GM23338 (cell line): ENCODE results near the gene EPS8. TPM values are rescaled to one million over a fixed set of nuclear protein-coding genes. Genes with fewer than 3 reads are reported as not detected.
"Not testable (repeated sequence)": the region's sequence is repeated elsewhere in the genome, so short reads cannot be mapped to it uniquely, and the experiment has no call there.

Experiments
- ATAC-seq: fragments of 200-7000 bp; cut with Tn5 transposase; 3 replicates; pipeline ENCODE4 v1.9.1; 2020
- DNase-seq: peaks from one replicate; pipeline ENCODE4 v3.0.0-alpha.2; 2015; ENCODE audit warnings: low spot score
- H2AFZ ChIP-seq: fragments of 200-600 bp; sonication (generic); 2 replicates; pipeline ENCODE4 v1.8.0; 2016; ENCODE audit warnings: antibody characterized with exemption, mild to moderate bottlenecking, moderate library complexity
- H3F3A ChIP-seq: fragments of 200-600 bp; sonication (generic); replicated peaks from 2 replicates; pipeline ENCODE4 v1.8.0; 2017; ENCODE audit warnings: antibody characterized with exemption, mixed run types, low read depth
- H3K27ac ChIP-seq: fragments of 200-600 bp; sonication (generic); 2 replicates; pipeline ENCODE4 v1.6.1; 2016; ENCODE audit warnings: low read depth
- H3K27me3 ChIP-seq: fragments of 200-600 bp; sonication (generic); 2 replicates; pipeline ENCODE4 v1.8.0; 2016; ENCODE audit warnings: mild to moderate bottlenecking, mixed run types, moderate library complexity; ENCODE audit not compliant: insufficient read depth
- H3K36me3 ChIP-seq: fragments of 200-600 bp; sonication (generic); 2 replicates; pipeline ENCODE4 v1.8.0; 2016; ENCODE audit warnings: mild to moderate bottlenecking; ENCODE audit not compliant: insufficient read depth
- H3K4me1 ChIP-seq: fragments of 200-600 bp; sonication (generic); 2 replicates; pipeline ENCODE4 v1.8.0; 2016; ENCODE audit warnings: mild to moderate bottlenecking, moderate library complexity; ENCODE audit not compliant: insufficient read depth
- H3K4me2 ChIP-seq: fragments of 200-600 bp; sonication (generic); 2 replicates; pipeline ENCODE4 v1.7.1; 2017; ENCODE audit warnings: mixed run types
- H3K4me3 ChIP-seq: fragments of 200-600 bp; sonication (generic); 2 replicates; pipeline ENCODE4 v1.6.1; 2016; ENCODE audit warnings: mixed run types
- H3K79me2 ChIP-seq: fragments of 200-600 bp; sonication (generic); replicated peaks from 2 replicates; pipeline ENCODE4 v1.8.0; 2017; ENCODE audit warnings: mild to moderate bottlenecking; ENCODE audit not compliant: insufficient read depth
- H3K9me2 ChIP-seq: fragments of 200-600 bp; sonication (generic); 2 replicates; pipeline ENCODE4 v1.8.0; 2017; ENCODE audit not compliant: insufficient read depth
- H4K20me1 ChIP-seq: fragments of 200-600 bp; sonication (generic); replicated peaks from 2 replicates; pipeline ENCODE4 v1.8.0; 2017; ENCODE audit warnings: mild to moderate bottlenecking; ENCODE audit not compliant: insufficient read depth
- H3K27ac Mint-ChIP-seq: 2 replicates; pipeline ENCODE4 v1.8.0; 2020; ENCODE audit warnings: inconsistent platforms, mild to moderate bottlenecking, moderate library complexity, mixed read lengths
- H3K27me3 Mint-ChIP-seq: 3 replicates; pipeline ENCODE4 v1.8.0; 2022; ENCODE audit warnings: low read depth, mild to moderate bottlenecking, moderate library complexity, mixed read lengths, inconsistent platforms; ENCODE audit not compliant: insufficient read depth, poor library complexity
- H3K36me3 Mint-ChIP-seq: 3 replicates; pipeline ENCODE4 v1.8.0; 2021; ENCODE audit warnings: low read depth, mild to moderate bottlenecking, inconsistent platforms, moderate library complexity, mixed read lengths
- H3K4me1 Mint-ChIP-seq: 3 replicates; pipeline ENCODE4 v1.8.0; 2020; ENCODE audit warnings: mild to moderate bottlenecking, inconsistent platforms, mixed read lengths
- H3K4me3 Mint-ChIP-seq: 3 replicates; pipeline ENCODE4 v1.8.0; 2021; ENCODE audit warnings: moderate library complexity, mild to moderate bottlenecking, inconsistent platforms, mixed read lengths
- H3K9me3 Mint-ChIP-seq: 3 replicates; pipeline ENCODE4 v1.8.0; 2020; ENCODE audit warnings: moderate library complexity, mild to moderate bottlenecking, inconsistent platforms, mixed read lengths
- EZH2phosphoT487 ChIP-seq: fragments of 200-600 bp; sonication (generic); IDR thresholded peaks from one replicate; pipeline ENCODE4 v1.8.1; 2018; ENCODE audit warnings: antibody characterized with exemption; ENCODE audit not compliant: unreplicated experiment
- NANOG ChIP-seq: IDR thresholded peaks from 2 replicates; pipeline ENCODE4 v1.6.1; 2016; ENCODE audit warnings: antibody characterized with exemption, borderline replicate concordance
- STAT1 ChIP-seq: IDR thresholded peaks from one replicate; pipeline ENCODE4 v1.6.1; 2016; ENCODE audit warnings: antibody characterized with exemption; ENCODE audit not compliant: unreplicated experiment
- ZNF114 ChIP-seq: fragments of 250-450 bp; sonication (Bioruptor Pico); IDR thresholded peaks from 2 replicates; pipeline ENCODE4 v1.5.0; 2020; ENCODE audit warnings: mild to moderate bottlenecking, moderate library complexity
- ZNF331 ChIP-seq: fragments of 250-450 bp; sonication (Bioruptor Pico); IDR thresholded peaks from 2 replicates; pipeline ENCODE4 v1.5.0; 2020; ENCODE audit warnings: low read depth, mild to moderate bottlenecking, moderate library complexity
- polyA plus RNA-seq: library from polyadenylated mRNA; unstranded; fragments of >200 nt; fragmentation: Nextera tagmentation; extraction: Ambion mirVana; gene quantifications from 2 replicates; pipeline ENCODE4 v1.2.1, GENCODE V29; 2016
- total RNA-seq: library from RNA; depleted of rRNA; stranded (reverse); fragments of >200 nt; shearing (Covaris generic); gene quantifications from 2 replicates; pipeline ENCODE4 v1.2.3, GENCODE V29; 2014
- TF ChIP-seq, protein P1 (sequence below): IDR thresholded peaks from one replicate; pipeline ENCODE4 v1.6.1; 2018; ENCODE audit warnings: antibody characterized with exemption; ENCODE audit not compliant: unreplicated experiment
- TF ChIP-seq, protein P2 (sequence below): IDR thresholded peaks from 2 replicates; pipeline ENCODE4 v1.6.1; 2016; ENCODE audit warnings: antibody characterized with exemption
- TF ChIP-seq, protein P3 (sequence below): fragments of 250-450 bp; sonication (Bioruptor Pico); IDR thresholded peaks from 2 replicates; pipeline ENCODE4 v1.5.0; 2020; ENCODE audit warnings: mild to moderate bottlenecking, moderate library complexity

The EPS8 gene
- total and polyA plus RNA-seq, 2 experiments from 2014 or later: 3.5 to 5.4 TPM

DNA sequence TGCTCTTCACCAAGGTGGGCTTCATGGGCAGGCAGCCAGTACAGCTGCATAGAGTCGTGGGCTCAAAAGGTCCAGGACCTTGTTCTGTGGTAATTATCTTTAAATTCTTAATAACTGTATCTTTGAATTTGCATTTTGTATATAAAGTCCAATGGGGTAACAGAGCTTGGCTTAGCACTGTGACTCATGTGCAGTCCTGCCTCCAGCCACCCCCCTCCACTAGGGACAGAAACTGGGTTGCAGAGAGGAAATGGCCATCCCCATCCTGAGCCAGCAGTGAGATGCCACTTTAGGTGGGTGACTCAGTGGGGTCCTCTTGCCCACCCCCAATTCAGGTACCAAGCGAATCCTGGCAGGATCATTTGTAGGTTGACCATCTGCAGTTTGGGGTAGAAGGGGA is 48.1 kb downstream of the EPS8 start (continued):
- TF ChIP-seq, protein P1, sequence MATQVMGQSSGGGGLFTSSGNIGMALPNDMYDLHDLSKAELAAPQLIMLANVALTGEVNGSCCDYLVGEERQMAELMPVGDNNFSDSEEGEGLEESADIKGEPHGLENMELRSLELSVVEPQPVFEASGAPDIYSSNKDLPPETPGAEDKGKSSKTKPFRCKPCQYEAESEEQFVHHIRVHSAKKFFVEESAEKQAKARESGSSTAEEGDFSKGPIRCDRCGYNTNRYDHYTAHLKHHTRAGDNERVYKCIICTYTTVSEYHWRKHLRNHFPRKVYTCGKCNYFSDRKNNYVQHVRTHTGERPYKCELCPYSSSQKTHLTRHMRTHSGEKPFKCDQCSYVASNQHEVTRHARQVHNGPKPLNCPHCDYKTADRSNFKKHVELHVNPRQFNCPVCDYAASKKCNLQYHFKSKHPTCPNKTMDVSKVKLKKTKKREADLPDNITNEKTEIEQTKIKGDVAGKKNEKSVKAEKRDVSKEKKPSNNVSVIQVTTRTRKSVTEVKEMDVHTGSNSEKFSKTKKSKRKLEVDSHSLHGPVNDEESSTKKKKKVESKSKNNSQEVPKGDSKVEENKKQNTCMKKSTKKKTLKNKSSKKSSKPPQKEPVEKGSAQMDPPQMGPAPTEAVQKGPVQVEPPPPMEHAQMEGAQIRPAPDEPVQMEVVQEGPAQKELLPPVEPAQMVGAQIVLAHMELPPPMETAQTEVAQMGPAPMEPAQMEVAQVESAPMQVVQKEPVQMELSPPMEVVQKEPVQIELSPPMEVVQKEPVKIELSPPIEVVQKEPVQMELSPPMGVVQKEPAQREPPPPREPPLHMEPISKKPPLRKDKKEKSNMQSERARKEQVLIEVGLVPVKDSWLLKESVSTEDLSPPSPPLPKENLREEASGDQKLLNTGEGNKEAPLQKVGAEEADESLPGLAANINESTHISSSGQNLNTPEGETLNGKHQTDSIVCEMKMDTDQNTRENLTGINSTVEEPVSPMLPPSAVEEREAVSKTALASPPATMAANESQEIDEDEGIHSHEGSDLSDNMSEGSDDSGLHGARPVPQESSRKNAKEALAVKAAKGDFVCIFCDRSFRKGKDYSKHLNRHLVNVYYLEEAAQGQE: no peak

DNA sequence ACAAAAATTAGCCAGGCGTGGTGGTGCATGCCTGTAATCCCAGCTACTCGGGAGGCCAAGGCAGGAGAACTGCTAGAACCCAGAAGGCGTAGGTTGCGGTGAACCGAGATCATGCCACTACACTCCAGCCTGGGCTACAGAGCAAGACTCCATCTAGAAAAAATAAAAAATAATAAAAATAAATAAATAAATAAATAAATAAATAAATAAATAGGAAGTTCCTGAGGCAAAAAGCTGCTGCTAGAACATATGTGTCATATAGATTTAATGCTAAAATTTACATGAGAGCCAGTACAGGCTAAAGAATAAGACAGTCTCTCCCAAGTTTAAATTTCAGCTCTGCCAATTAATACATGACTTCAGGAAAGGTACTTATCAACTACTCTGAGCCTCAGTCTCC is 48.8 kb downstream of the EPS8 start:
- H4K20me1 ChIP-seq, H3K79me2 ChIP-seq, H3K9me2 ChIP-seq, H3K27ac Mint-ChIP-seq, H3K27ac ChIP-seq, H3K27me3 Mint-ChIP-seq, H3K4me2 ChIP-seq, H3F3A ChIP-seq, H2AFZ ChIP-seq, H3K4me3 Mint-ChIP-seq, H3K36me3 Mint-ChIP-seq, H3K4me3 ChIP-seq, H3K36me3 ChIP-seq, H3K27me3 ChIP-seq, H3K4me1 Mint-ChIP-seq, ATAC-seq, DNase-seq, H3K4me1 ChIP-seq: not testable (repeated sequence)
- H3K9me3 Mint-ChIP-seq: peaks cover 13% of the 10 kb centered on the region; the same call in 2 of the 3 replicates

DNA sequence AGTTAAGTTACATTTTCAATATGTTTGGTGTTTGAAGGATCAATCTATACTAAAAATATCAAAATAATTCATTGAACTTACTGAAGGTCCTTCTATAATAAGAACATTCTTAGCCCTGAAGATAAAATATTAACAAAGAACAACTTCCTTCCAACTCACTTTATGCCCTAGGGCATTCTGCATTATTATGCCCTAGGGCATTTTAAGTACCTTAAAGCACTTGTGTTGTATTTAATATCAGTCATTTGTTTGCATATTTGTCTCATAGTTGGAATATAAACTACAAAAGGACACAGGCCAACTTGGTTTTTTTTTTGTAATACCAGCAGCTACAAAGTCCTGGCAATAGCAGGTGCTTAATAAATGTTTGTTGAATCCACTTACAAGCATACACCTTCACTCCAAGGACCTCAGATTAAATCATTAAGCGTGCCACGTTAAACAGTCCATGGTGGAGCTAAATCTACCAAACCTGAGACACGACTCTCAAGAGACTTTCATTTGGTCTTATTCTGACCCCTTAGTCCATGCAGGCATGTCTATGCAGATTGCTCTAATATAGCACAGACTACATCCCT is 50.7 kb downstream of the EPS8 start:
- Mint-ChIP-seq H3K36me3 (no peaks in the 10 kb centered on the region), H3K27ac (no peak overlapping the region), H3K4me3 (no peak overlapping the region), H3K4me1 (no peaks in the 10 kb centered on the region), H3K9me3 (peaks cover 13% of the 10 kb centered on the region; the same call in 2 of the 3 replicates), H3K27me3 (peaks cover 4% of the 10 kb centered on the region)
- ATAC-seq (no peak), DNase-seq (no peak)
- Histone ChIP-seq H2AFZ (no peak overlapping the region), H3K36me3 (no peaks in the 10 kb centered on the region), H3F3A (no peaks in the 10 kb centered on the region), H4K20me1 (no peaks in the 10 kb centered on the region), H3K27me3 (no peaks in the 10 kb centered on the region), H3K4me3 (no peak overlapping the region), H3K4me2 (no peak overlapping the region), H3K79me2 (no peaks in the 10 kb centered on the region), H3K4me1 (no peaks in the 10 kb centered on the region), H3K9me2 (no peaks in the 10 kb centered on the region), H3K27ac (no peak overlapping the region)
- TF ChIP-seq EZH2phosphoT487: no peak
- TF ChIP-seq NANOG: no peak
- no peak for TF ChIP-seq STAT1
- no peak for TF ChIP-seq ZNF114 (CRISPR knock-in tag)
- TF ChIP-seq, protein P2, sequence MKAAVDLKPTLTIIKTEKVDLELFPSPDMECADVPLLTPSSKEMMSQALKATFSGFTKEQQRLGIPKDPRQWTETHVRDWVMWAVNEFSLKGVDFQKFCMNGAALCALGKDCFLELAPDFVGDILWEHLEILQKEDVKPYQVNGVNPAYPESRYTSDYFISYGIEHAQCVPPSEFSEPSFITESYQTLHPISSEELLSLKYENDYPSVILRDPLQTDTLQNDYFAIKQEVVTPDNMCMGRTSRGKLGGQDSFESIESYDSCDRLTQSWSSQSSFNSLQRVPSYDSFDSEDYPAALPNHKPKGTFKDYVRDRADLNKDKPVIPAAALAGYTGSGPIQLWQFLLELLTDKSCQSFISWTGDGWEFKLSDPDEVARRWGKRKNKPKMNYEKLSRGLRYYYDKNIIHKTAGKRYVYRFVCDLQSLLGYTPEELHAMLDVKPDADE: no peak
- no peak for TF ChIP-seq ZNF331 (CRISPR knock-in tag)
- TF ChIP-seq, protein P3, sequence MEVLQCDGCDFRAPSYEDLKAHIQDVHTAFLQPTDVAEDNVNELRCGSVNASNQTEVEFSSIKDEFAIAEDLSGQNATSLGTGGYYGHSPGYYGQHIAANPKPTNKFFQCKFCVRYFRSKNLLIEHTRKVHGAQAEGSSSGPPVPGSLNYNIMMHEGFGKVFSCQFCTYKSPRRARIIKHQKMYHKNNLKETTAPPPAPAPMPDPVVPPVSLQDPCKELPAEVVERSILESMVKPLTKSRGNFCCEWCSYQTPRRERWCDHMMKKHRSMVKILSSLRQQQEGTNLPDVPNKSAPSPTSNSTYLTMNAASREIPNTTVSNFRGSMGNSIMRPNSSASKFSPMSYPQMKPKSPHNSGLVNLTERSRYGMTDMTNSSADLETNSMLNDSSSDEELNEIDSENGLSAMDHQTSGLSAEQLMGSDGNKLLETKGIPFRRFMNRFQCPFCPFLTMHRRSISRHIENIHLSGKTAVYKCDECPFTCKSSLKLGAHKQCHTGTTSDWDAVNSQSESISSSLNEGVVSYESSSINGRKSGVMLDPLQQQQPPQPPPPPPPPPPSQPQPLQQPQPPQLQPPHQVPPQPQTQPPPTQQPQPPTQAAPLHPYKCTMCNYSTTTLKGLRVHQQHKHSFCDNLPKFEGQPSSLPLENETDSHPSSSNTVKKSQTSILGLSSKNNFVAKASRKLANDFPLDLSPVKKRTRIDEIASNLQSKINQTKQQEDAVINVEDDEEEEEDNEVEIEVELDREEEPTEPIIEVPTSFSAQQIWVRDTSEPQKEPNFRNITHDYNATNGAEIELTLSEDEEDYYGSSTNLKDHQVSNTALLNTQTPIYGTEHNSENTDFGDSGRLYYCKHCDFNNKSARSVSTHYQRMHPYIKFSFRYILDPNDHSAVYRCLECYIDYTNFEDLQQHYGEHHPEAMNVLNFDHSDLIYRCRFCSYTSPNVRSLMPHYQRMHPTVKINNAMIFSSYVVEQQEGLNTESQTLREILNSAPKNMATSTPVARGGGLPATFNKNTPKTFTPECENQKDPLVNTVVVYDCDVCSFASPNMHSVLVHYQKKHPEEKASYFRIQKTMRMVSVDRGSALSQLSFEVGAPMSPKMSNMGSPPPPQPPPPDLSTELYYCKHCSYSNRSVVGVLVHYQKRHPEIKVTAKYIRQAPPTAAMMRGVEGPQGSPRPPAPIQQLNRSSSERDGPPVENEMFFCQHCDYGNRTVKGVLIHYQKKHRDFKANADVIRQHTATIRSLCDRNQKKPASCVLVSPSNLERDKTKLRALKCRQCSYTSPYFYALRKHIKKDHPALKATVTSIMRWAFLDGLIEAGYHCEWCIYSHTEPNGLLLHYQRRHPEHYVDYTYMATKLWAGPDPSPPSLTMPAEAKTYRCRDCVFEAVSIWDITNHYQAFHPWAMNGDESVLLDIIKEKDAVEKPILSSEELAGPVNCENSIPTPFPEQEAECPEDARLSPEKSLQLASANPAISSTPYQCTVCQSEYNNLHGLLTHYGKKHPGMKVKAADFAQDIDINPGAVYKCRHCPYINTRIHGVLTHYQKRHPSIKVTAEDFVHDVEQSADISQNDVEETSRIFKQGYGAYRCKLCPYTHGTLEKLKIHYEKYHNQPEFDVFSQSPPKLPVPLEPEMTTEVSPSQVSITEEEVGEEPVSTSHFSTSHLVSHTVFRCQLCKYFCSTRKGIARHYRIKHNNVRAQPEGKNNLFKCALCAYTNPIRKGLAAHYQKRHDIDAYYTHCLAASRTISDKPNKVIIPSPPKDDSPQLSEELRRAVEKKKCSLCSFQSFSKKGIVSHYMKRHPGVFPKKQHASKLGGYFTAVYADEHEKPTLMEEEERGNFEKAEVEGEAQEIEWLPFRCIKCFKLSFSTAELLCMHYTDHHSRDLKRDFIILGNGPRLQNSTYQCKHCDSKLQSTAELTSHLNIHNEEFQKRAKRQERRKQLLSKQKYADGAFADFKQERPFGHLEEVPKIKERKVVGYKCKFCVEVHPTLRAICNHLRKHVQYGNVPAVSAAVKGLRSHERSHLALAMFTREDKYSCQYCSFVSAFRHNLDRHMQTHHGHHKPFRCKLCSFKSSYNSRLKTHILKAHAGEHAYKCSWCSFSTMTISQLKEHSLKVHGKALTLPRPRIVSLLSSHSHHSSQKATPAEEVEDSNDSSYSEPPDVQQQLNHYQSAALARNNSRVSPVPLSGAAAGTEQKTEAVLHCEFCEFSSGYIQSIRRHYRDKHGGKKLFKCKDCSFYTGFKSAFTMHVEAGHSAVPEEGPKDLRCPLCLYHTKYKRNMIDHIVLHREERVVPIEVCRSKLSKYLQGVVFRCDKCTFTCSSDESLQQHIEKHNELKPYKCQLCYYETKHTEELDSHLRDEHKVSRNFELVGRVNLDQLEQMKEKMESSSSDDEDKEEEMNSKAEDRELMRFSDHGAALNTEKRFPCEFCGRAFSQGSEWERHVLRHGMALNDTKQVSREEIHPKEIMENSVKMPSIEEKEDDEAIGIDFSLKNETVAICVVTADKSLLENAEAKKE (CRISPR knock-in tag): no peak
